Ureter (tissue), 1 donor: ENCODE data around the gene RALGPS2. TPM values are rescaled to one million over a fixed set of nuclear protein-coding genes. Genes with fewer than 3 reads are reported as not detected.
A peak's percentile ranks its signal among the peaks of the same experiment; 100 is the strongest.

Source experiments
- DNase-seq: peaks from one replicate; pipeline ENCODE4 v3.0.0-alpha.2; 2020; ENCODE audit warnings: low spot score
- total RNA-seq: library from RNA; stranded (reverse); gene quantifications from one replicate; pipeline ENCODE4 v1.2.4, GENCODE V29; 2023
- donor health status: DM: yes; HTN: yes; CAD: no.

Gene RALGPS2, protein sequence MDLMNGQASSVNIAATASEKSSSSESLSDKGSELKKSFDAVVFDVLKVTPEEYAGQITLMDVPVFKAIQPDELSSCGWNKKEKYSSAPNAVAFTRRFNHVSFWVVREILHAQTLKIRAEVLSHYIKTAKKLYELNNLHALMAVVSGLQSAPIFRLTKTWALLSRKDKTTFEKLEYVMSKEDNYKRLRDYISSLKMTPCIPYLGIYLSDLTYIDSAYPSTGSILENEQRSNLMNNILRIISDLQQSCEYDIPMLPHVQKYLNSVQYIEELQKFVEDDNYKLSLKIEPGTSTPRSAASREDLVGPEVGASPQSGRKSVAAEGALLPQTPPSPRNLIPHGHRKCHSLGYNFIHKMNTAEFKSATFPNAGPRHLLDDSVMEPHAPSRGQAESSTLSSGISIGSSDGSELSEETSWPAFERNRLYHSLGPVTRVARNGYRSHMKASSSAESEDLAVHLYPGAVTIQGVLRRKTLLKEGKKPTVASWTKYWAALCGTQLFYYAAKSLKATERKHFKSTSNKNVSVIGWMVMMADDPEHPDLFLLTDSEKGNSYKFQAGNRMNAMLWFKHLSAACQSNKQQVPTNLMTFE
- total RNA-seq = 39.2 TPM

GRCh38 chr1:178724728-178725465, at the start of gene RALGPS2:
RALGPS2 (plus strand) TSS chr1:178725244; CDS start chr1:178776765, 51,521 bp downstream.
- peak; percentile 58 for DNase-seq

- no peak for DNase-seq
Measured at GRCh38 chr1:178679237-178679636, 45.8 kb upstream of the RALGPS2 start.

DNA sequence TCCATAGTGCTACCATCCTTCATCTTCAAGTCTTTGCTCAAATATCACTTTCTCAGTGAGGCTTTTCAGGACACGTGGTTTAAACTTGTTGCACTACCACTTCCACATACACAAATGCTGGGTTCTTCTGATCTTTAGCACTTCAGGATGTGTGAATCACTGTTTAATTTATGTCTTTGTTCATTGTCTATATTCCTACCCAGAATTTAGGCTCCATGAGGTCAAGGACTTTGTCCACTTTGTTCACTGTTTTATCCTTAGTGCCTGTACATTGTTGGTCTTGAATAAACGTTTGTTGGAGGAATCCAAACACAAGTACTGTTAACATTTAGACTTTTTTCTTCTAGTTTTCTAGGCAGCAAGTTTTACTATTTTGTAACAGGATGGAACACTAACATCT, 42.6 kb upstream of the RALGPS2 start:
- no peak for DNase-seq

DNA sequence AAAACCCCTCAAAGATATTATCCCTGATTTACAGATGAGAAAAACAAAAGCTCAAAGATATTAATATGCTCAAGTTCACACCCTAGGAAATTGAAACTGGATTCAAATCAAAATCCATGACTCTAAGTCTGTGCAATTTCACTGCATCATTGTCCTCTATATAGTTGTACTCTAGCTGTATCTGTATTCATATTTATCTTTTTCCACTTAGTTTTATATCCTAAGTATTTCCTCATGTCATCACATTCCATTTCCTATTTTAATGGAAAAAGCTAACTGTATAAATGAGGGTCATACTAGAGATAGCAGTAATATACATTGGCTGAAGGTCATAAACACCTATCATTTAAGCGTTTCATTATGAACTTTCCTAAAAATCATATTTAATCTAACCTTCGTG, 42.2 kb upstream of the RALGPS2 start:
- DNase-seq = no peak

- DNase-seq = no peak
Measured at GRCh38 chr1:178683291-178683690, 41.8 kb upstream of the RALGPS2 start.

- DNase-seq = no peak
Measured at GRCh38 chr1:178684111-178684510, 40.9 kb upstream of the RALGPS2 start.

DNA sequence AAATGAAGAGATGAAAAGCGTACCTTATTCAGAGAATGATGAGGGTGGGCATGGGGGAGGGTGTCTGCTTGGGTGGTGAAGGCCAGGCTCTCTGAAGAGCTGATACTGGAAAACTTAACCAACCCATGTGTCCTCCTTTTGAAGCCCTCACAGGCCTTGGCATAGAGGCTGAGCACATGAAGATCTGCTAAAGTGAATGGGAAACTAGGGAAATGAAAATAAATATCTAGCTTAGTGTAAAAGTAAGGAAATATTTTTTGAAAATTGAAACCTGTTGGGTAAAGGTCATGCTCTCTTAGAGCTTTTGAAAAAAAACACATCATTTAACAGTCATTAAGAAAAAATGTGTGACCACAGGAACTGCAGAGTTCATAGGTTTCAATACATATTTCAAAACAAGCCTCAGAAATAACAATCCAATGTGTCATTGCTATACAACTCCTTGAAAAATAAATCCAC, 40.5 kb upstream of the RALGPS2 start:
- no peak for DNase-seq

GRCh38 chr1:178686407-178686806, 38.6 kb upstream of the RALGPS2 start:
- DNase-seq = no peak

DNA sequence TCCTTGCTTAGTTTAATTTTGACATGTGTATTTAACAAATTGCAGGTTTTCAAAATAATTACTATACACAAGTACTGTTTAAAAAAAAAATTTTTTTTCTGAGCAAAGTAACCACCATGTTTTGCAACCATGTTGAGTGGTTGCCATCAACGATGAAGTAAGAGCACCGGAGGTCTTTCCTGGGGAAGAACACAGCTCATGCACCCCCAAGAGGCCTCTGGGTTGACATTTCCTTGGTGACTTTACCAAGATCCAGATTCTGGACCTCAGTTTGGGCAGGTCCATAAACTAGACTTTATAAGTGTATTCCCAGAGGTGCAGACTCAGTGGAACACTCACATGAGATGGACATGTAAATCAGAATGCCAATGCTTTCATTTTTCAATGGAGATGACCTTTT, 36.8 kb upstream of the RALGPS2 start:
- no peak for DNase-seq

DNA sequence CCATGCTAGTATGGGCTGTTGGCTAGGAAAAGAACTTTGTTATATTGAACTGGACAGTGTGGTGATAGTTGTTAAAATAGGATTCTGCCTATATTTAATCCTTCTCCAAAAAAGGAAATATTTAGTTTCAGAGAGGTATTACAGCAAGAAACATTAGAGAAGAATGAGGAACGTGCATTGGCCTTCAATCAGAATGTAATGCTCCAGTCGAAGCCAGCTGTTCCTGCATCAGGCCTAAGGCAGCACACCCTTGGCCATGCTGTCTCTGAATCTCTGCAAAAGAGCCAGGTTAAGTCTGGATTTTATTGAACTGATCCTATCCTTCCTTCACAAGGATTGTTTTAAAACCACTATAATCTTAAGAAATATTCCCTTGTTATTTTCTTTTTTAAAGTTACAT, 35.3 kb upstream of the RALGPS2 start:
- no peak for DNase-seq

DNA sequence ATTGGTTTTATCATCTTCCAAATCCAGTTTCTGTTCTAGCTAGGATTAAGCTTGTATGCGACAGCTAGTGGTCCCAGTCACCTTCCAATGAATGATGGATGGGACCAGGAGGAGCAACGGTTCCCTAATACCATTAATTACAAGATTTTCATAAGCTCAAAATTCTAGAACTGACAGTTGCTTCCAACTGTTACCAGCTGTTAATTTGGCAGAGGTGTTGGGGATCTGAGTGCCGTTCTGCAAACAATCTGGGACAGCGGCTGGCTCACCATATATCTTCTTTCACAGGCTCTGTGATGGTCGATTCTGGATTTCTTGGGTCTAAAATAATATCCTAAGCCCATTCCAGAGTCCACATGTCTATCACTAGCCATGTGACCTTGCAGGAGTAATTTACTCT, 34.5 kb upstream of the RALGPS2 start:
- no peak for DNase-seq

GRCh38 chr1:178692564-178693327, 32.3 kb upstream of the RALGPS2 start:
- DNase-seq = no peak

DNA sequence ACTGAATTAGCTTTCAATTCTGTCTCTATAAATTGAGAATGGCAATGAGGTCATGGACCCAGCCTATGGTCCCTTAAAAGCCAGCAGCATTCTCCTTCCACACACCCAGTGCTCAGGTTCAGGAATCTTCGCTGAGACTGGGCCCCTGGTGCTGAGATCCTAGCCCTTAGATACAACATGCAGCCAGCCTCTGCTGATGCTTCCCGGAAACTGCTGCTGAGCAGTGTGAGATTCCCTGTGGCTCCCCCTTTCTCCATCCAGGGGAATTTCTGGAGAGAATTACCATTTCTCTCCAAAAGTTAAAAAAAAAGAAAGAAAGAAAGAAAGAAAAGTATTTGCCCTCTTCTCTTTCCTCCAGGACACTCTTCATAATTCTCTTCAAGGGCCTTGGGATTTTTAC, 31.7 kb upstream of the RALGPS2 start:
- DNase-seq = no peak

- DNase-seq = no peak
Measured at GRCh38 chr1:178694923-178695525, 30.0 kb upstream of the RALGPS2 start.

GRCh38 chr1:178702146-178702545, 22.9 kb upstream of the RALGPS2 start:
- DNase-seq = no peak

- no peak for DNase-seq
Measured at GRCh38 chr1:178704833-178705232, 20.2 kb upstream of the RALGPS2 start.

- DNase-seq = no peak
Measured at GRCh38 chr1:178706432-178706831, 18.6 kb upstream of the RALGPS2 start.

DNA sequence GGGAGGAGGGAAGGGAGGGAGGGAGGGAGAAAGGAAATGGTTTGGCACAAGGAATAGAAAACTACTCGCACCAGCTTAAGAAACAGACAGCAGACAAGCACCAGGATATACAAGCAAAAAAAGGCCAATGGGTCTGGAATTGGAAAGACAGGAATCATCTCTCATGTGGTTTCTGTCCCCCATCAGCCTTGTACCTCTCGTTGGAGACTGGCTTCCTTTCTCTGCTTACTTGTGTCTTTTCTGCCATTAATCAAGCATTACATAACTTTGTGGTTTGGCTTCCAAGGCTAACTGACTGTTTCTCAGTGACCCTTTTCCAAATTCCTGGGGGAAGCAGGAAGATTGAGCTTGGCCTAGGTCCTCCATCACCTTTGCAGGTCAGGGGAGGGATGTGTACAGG, 11.8 kb upstream of the RALGPS2 start:
- no peak for DNase-seq

DNA sequence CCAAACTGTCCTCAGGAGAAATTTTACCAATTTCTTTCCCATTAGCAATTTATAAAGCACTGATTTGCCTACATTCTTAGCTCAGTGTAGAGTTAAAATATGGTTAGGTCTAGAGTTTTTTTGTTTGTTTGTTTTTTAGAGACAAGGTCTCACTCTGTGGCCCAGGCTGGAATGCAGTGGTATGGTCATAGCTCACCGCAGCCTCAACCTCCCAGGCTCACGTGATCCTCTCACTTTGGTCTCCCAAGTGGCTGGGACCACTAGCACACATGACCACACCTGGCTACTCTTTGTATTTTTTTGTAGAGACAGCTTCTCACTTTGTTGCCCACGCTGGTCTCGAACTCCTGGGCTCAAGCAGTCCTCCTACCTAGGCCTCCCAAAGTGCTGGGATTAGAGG, 10.6 kb upstream of the RALGPS2 start:
- no peak for DNase-seq

GRCh38 chr1:178716111-178716510, 8.9 kb upstream of the RALGPS2 start:
- no peak for DNase-seq

DNA sequence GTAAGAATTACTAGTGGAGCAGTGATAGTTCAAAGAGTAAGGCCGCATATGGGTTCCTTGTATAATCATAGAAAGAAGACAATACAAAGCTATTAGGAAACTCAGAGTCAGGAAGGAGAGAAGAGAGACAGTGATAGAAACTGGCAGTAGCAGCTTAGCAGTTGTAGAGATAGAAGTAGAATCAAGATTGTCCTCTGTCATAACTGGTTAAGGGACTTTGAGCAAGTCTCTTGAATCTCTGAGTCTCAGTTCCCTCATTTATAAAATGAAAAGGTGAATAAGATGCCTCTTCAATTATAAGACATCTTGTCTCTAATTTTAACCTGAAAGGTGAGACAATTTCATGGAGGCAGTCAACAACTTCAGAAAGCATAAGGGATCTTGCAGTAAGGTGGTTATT, 6.5 kb upstream of the RALGPS2 start:
- DNase-seq = no peak

- DNase-seq = no peak
Measured at GRCh38 chr1:178723546-178723945, 1.5 kb upstream of the RALGPS2 start.
